Measurements from ENCODE around the gene H19.

The H19 gene

GRCh38 chr11:1969776-1970175 lies 27.9 kb downstream of the H19 start:
- no peak for DNase-seq (ENCODE audit: extremely low read depth, low read depth)
- no peak for TF ChIP-seq CTCF (IDR thresholded peaks at IDR 0.05; ENCODE audit: low read depth, low read length)

- no peak for DNase-seq (ENCODE audit: extremely low read depth, low read depth)
- no peak for TF ChIP-seq CTCF (IDR thresholded peaks at IDR 0.05; ENCODE audit: low read depth, low read length)
These were observed 28.6 kb downstream of the H19 start for GRCh38 chr11:1969035-1969434.

GRCh38 chr11:1968454-1969002 lies 29.1 kb downstream of the H19 start:
- DNase-seq (ENCODE audit: extremely low read depth, low read depth), result no peak
- no peak for TF ChIP-seq CTCF (IDR thresholded peaks at IDR 0.05; ENCODE audit: low read depth, low read length)

- DNase-seq (ENCODE audit: extremely low read depth, low read depth), result no peak
- no peak for TF ChIP-seq CTCF (IDR thresholded peaks at IDR 0.05; ENCODE audit: low read depth, low read length)
These were observed 29.9 kb downstream of the H19 start for GRCh38 chr11:1967641-1968225.

GRCh38 chr11:1966531-1966930 lies 31.1 kb downstream of the H19 start:
- TF ChIP-seq CTCF (IDR thresholded peaks at IDR 0.05; ENCODE audit: low read depth, low read length), result no peak
- DNase-seq (ENCODE audit: extremely low read depth, low read depth), result no peak

GRCh38 chr11:1964955-1965354 lies 32.7 kb downstream of the H19 start:
- no peak for DNase-seq (ENCODE audit: extremely low read depth, low read depth)
- TF ChIP-seq CTCF (IDR thresholded peaks at IDR 0.05; ENCODE audit: low read depth, low read length), result no peak

DNA sequence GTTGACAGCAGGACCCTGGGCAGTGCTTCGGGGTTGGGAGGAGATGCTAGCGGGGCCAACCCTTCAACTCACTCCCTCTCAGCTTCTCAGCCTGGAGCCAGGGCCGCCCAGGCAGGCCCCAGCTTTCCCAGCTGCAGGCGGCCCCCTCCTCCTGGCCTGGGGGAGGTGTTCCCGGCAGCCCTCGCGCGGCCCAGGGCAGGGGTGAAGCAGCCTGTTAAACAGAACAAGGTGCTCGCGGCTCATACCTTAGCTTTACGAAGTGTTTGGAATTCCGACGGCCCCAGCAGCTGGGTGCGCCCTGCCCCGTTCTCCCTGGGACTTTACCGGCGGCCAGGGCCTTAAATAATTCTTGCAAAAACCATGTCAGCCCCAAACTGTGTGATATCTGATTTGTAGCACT lies 33.3 kb downstream of the H19 start:
- TF ChIP-seq CTCF (IDR thresholded peaks at IDR 0.05; ENCODE audit: low read depth, low read length), result no peak
- DNase-seq (ENCODE audit: extremely low read depth, low read depth), result no peak

Data from AG09319 (cell line).